Right forelimb (tissue), 1 donor: ENCODE measurements around the gene CLDN34.
A peak's percentile ranks its signal among the peaks of the same experiment; 100 is the strongest.

Experiments
- DNase-seq: peaks from one replicate; pipeline ENCODE4 v3.0.0-alpha.2; 2018

The CLDN34 gene

DNA sequence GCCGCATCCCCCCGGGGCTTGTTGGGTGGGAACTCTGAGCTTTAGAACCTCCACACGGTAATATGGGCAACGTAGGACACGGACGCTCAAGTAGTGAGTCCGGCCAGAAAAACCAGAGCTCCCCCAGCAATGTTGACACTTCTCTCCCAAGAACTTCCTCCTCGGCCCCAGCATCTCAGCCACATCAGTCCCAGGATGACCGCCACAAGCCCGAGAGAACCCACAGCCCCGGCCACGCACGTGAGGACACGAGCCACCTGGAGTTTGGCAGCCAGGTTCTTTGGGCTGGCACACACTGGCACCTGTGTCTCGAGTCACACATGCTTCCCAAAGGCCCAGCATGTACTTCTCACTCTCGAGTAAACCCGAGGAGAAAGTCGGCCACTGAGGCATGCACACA is 16.3 kb downstream of the CLDN34 start:
- DNase-seq: no peak

DNA sequence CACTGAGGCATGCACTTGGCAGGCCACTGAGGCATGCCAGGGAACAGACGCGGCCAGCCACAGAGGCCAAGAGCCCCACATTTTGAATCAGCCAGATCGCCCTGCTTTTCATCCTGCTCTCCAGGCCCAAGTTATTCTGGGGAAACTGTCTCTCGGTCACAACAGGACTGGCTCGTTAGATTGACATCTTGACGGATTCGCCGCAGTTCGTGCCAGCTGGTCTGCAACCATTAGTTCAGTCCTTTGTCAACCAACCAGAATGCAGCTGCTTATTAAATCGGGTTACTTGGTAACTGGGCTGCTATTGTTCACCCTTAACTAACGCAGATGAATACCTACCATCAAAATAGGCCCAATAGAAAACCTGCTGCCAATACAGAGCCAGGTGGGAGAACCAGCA is 16.7 kb downstream of the CLDN34 start:
- DNase-seq: no peak

DNA sequence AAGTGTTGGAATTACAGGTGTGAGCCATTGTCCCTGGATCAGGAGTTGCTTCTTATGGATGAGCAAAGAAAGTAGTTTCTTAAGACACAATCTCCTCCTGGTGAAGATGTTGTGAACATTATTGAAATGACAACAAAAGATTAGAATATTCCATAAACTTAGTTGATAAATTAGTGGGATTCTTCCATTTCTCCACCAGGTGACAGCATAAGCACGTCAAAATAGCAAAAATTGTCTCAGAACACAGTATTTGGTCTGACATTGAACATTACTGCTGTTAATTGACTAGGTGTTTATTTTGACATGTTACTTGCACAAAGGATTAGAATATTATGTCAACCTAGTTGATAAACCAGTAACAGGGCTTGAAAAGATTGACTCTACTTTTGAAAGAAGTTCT is 21.6 kb downstream of the CLDN34 start:
- no peak for DNase-seq

DNA sequence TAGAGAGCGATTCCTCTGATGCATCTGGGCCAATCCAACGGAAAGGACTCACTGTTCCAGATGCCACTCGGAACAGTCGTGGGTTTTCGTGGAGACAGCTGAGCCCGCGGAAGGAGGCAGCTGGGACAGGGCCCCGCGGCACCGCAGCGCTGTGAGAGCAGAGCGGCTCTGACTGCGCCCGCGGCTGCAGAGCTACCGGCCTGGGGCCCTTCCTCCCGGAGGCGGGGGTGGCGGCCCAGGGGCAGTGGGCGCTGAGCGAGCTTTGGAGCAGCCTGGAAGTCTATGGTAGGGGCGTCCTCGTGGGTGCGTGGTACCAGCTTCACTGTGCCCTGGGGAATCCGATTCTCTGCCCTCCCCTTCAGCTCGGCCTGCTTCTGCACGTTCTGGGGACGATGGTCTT is 24.9 kb downstream of the CLDN34 start:
- DNase-seq: no peak

DNA sequence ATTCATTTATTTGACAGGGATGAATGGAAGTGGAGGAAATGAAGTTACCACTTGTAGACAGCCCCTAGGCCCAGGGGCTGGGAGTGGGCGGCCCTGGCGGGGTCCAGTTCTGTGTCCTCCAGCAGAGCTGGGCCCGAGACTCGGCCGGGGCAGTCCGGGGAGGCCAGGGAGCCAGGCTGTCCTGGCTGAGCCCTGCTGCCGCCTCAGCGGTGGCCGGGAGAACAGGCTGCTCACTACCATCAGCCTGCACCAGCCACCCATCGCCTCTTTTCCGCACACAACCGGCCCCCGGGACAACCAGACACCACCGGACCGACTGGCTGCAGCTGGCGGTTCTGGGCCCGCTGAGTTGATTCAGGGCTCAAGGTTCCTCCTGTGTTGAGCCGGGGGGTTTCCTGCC is 25.6 kb downstream of the CLDN34 start:
- DNase-seq: no peak

DNA sequence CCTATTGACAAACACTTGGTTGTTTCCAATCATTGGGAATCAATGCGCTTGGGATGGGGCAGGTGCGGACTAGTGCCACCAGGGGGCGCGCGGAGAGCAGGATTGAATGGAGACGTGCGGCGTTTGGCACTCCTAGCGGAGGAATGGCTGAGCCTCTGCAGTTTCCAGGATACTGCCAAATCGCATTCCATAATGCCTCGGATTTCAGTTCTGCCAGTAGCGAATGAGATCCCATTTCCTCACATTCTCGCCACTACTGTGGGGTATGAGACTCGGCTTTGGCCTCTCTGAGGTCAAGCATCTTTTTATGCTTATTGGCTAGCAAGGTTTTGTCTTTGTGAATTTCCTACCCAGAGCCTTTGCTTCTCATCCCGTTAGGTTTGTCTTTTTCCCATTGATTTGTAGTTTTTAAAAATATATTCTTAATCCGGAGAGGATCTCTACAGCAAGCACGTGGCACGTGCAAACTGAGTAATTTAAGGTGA is 28.7 kb downstream of the CLDN34 start:
- DNase-seq: peak; percentile 81

DNA sequence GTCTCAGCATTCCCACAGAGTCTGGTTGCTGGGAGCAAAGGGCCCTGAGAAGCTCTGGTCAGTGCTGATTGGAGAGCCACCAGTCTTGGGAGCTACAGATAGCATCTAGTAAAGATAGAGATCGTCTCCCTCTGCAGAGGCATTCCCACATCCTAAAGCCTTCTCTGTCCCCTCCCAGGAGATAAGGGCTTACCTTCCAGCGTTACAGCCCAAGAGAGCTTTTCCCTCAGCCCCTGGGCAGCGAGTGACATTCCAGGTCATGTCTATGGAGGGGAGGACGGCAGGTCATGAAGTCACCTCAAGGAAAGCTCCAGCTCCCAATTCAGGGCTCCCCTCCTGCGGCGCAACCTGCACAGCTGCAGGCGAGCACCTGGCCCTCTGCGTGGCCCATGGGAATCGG is 29.9 kb downstream of the CLDN34 start:
- DNase-seq: no peak

DNA sequence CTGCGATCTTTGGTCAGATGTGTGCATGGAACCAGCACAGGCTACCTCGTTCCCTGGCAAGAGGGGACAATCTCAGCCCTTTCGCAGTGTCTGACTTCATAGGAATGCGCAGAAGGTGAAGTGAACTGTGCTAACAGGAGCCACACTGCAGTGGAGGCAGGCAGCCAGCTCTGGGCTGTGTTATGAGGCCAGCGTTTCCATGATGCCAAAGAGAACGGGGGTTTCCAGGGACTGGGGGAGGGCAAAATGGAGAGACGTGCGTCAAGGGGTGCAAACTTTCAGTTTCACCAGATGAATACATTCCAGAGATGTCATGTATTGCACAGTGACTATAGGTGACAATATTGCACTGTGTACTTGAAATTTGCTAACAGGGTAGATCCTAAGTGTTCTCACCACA is 30.4 kb downstream of the CLDN34 start:
- no peak for DNase-seq

DNA sequence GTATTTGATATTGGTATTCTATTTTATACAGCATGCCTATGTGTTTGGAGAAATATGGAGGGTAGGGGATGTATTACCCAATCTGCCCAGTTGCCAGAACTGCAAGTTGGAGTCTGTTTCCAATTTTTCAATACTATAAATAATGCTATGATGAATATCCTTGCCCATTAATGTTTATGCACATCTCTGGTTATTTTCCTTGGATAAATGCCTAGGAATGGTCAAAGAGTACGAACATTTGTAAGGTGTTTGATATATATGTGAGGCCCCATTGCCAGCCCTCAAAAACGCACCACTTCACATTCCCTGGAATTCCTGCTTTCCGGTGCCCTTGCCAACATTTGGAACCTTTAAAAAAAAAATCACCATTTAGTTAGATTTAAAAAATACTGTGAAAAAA is 34.3 kb downstream of the CLDN34 start:
- no peak for DNase-seq

DNA sequence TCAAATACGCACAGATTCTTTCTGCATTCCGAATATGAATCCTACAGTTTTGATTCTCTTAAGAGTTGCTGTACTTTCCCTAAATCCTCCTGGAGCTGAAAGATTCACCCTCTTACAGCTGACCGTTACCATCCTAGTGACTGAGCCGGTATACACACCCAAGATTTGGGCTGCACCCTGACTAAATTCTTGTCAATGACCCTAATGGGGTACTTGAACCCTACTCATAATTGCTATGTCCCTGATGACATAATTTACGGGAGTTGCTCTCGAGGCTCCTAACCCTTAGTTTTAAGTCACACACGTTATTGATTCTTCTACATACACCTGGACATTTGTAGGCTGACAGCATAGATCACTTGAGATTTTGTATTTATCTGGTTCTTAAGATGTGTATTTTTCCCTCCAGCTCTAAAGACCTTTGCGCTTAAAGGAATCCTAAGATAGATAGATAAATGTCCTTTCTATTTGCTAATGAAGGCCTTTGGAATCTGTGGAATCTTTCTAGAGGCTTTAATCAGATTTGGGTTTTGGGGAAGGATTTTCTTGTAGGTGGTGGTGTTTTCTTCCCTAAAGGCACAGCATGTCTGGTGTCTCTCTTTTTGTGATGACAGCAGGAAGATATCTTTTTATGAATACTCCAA is 37.8 kb downstream of the CLDN34 start:
- no peak for DNase-seq

DNA sequence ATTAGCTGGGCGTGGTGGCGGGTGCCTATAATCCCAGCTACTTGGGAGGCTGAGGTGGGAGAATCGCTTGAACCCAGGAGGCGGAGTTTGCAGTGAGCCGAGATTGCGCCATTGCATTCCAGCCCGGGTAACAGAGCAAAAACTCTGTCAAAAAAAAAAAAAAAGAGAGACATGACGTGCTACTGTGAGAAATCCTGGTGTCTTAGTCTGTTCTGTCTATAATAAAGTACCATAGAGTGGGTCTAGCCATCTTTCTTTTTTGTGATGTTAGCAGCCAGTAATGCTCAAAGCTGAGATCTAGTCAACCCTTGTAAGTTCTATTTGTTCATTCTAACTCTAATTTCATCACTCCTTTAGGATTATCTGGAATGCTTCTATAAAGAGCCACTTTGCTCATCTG is 38.9 kb downstream of the CLDN34 start:
- DNase-seq: no peak

DNA sequence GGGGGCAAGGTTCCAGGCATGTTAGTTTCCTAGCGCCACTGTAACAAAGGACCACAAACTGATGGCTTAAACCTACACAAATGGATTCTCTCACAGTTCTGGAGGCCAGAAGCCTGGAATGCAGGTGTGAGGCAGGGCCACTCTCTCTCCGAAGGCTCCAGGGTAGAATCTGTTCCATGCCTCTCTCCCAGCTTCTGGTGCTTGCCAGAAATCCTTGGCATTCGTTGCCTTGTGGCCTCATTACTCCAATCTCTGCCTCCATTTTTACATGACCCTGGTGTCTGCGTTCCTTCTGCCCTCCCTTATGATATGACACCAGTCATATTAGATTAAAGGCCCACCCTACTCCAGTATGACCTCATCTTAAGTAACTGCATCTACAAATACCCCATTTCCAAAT is 39.6 kb downstream of the CLDN34 start:
- no peak for DNase-seq

DNA sequence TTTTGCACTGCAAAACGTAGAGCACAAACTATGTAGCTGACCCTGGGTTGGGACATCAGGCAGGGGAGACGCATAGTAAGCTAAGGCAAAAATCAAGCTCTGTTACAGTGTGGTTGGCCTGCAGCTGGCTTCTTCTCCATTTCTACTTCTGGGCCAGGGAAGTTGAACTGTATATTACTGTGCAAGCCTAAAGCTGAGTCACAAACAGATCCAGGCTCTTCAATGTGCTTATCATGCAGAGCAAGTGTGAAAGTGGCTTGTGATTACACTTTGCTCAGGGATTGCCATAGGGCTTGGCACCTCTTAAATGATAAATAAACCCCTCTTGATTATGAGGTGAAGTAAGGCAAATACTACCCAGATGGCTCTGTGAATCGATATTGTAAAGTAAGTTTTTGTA is 40.5 kb downstream of the CLDN34 start:
- no peak for DNase-seq

DNA sequence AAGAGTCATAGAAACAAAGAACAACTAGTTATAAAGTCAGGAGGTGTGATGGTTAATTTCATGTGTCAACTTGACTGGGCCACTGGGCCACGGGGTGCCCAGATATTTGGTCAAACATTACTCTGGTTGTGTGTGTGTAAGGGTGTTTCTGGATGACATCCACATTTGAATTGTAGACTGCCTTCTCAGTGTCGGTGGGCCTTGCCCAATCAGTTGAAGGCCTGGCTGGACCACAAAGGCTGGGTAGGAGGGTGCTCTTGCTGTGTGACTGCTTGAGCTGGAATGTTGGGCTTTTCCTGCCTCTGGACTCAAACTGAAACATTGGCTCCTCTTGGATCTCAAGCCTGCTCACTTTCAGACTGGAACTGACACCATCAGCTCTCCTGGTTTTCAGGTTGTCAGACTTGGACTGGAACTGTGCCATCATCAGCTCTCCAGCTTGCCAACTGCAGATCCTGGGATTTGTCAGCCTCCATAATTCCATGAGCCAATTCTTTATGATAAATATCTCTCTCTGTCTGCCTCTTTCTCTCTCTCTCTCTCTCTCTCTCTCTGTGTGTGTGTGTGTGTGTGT is 41.4 kb downstream of the CLDN34 start:
- DNase-seq: no peak

DNA sequence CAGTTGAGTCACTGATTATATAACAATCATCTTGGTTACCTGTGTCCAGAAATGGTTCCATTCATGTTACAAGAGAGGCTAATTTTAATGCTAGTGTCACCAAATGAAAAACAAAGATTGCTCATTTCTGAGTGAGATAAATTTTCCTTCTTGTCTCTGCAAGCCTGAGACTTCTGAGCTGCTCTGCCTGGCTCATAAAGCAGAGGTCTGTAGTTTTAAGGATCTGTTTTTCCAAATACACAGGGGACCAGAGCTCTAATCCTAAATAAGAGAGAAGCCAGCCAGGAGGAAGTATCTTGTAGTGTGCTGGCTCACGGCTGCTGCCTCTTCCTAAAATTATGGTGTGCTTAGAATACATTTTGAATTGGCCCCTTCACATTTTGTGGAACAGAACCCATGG is 42.6 kb downstream of the CLDN34 start:
- no peak for DNase-seq

DNA sequence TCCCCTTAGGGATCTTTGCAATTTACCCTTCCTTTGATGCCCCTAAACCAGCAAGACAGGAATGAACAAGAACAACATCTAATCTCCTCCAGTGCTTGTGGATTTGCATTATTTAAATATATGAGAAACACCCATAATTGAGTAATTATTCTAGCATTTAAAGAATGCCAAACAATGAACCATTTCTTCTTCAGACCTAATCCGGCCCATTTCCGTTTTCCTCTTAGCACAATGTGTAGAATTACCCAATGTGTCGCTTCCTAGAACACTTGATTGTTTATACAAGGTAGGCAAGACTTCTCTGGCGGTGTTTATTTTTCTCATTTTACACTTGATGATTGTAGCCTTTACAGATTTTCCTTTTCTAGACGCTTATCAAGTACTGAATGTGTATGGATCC is 43.5 kb downstream of the CLDN34 start:
- no peak for DNase-seq

DNA sequence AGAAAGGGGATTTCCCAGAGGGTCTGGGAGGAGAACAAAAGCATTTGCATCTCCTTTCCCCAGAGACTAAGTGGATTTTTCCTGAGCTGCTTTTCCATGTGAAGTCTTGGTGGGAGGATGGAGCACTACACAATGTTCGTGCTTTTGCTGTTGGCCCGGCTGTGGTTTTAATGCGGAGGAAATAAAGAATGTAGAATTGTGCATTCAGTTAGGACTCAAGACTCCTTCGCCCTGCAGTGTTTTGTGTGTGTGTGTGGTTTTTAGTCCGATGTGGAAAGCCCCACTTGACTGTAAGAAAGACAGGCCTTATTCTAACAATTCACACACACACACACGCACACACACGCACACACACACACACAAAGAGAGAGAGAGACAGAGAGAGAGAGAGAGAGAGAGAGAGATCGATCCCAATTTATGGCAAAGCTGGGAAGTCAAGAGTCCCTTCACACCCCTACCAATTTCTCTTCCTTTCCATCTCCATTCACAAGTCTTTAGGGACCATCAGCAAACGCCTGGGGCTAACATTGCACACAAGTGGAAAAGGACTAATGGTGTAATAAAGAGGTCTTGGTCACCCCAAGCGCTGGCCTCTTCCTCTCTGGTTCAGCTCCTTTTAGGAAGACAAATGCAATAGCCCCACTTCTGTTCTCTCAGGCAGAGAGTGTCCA is 44.2 kb downstream of the CLDN34 start:
- DNase-seq: no peak

DNA sequence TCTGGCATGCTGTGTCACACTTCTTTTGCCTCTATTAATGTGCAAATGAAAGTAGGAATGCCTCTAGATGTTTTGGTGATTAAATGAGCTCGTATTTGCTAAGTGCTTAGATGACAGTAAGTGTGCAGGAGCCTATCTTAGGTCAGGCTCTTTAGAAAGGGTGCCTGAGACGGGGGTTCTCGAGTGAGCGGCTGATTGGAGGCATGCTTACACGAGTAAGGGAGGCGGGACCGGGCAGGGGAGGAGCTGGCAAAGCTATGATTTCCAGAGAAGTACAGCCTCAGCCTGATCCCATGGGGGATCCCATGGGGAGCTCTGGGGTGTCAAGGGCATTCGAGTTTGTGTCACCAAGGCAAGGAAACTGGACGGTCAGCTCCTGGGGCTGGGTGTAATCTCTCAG is 44.8 kb downstream of the CLDN34 start:
- DNase-seq: no peak

DNA sequence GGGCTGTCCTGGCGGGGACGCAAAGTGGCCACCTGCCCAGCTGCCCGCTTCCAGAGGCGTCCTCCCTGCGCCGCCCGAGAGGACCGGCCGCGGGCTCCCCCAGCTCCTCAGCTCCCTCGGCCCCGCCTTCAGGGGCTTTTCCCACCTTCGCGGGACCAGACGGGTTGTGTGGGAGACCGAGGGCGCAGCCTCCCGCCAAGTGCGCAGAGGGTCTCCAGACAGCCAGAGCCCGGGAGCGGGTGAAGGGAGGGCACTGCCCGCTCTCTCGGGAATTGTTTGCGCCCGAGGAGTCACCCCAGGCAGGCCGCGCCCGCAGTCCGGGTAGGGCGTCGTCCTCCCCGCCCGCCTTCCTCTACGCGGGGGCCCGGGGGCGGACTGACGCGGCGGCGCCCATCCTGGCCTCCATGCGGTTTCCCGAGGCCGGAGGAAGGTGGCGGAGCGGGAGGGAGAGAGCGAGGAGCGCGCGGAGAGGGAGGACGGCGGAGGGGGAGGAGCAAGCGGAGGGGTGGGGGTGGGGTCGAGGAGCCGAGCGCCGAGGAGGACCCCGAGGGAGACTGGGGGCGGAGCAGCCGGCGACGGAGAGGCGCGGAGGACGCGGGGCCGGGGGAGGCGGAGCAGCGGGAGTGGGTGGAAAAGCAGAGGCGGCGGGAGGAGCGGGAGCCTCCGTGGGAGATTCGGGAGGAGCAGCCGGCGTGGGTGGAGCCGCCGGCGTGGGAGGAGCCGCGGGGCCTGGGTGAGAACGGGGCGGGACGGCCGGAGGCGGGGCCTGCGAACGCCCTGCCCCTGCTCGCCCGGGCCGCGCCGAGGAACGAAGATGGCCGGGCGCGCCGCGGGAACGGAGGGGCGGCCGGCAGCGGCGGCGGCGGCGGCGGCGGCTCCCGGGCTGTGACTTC is 47.5 kb downstream of the CLDN34 start:
- DNase-seq: peak; percentile 91

DNA sequence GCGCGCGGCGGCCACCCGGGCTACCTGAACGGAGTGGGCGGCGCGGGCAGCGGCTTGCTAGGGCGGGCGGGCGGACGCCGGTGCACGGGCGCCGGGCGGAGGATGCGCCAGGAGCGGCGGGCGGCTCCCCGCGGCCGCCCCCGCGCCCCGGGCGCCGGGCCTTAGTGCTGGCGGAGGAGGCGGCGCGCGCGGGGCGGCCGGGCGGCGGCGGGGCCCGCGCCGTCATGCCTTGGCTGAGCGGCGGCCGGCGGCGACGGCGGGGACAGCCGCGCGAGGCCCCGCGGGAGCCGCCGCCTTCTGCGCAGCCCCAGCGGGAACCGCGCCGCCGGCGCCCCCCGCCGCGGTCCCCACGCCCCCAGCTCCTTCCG is 48.2 kb downstream of the CLDN34 start:
- DNase-seq: no peak

DNA sequence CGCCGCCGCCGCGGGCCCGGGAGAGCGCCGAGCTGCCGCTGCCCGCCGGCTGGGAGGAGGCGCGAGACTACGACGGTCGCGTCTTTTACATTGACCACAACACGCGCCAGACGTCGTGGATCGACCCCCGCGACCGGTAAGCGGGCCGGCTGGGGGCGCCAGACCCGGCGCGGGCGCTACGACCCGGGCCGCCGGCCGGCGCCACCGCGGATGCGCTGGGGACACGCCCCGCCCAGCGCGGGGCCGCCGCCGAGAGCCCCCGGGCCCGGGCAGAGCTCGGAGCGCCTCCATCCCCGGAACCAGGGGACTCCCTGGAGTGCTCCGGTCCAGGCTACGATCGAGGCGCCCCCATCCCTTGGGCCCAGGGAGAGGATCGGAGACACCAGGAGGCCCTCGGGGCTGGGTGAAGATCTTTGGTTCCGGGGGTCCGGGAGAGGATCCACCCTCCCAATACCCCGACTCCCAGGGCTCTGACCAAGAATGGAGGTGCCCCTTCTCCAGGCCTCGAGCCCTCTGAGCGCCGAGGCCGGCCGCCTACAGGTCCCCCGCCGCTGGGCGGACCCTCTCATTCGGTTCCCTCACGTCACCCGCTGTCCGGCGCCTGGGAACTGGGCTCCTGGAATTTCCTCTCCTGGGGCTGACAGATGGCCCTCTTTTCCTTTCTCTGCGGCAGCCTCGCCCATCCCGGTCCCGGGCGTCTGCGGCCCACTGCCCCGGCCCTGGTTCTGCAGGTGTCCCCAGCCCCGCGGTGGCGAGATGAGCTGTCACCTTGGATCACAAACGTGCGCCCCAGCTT is 48.8 kb downstream of the CLDN34 start:
- DNase-seq: peak; percentile 53

DNA sequence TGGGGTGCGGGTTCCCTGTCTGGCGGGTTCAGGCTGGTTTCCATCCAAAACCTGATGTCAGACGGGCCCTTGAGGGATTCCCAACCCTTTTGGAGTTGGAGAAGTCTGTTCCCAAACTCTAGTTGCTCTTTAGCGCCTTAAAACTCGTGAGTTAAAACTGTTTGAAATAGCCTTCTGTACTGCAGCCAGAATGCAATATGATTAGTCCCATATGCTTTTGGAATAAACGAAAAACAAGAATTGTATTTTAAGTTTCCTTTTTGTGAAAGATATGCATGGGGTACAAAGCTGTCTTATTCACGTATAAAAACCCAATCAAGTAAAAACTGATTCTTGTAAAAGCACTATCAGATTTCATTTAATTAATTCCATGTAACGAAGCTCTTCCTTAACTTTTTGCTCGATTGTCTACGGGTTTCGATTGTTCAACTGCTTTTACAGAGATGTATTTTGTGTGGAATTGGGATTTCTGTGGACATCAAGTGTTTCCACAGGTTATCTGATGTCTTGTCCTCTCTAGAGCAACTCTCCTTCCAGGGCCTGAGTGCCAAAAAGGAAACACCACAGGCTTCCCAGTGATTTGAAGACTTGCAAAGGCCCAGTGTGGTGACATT is 49.5 kb downstream of the CLDN34 start:
- no peak for DNase-seq
